DND-41 (cell line): ENCODE results near the gene ALDH1A3.

Experiments
- EZH2 ChIP-seq: IDR thresholded peaks from 3 replicates; pipeline ENCODE4 v1.6.1; 2012; ENCODE audit warnings: borderline replicate concordance, low read depth, mild to moderate bottlenecking, moderate library complexity, low read length, inconsistent platforms; ENCODE audit not compliant: severe bottlenecking
- TF ChIP-seq, protein P1 (sequence below): IDR thresholded peaks from 2 replicates; pipeline ENCODE4 v1.5.1; 2012; ENCODE audit warnings: borderline replicate concordance, low read length, moderate library complexity, mild to moderate bottlenecking; ENCODE audit not compliant: poor library complexity, severe bottlenecking; ENCODE audit errors: extremely low read depth

DNA sequence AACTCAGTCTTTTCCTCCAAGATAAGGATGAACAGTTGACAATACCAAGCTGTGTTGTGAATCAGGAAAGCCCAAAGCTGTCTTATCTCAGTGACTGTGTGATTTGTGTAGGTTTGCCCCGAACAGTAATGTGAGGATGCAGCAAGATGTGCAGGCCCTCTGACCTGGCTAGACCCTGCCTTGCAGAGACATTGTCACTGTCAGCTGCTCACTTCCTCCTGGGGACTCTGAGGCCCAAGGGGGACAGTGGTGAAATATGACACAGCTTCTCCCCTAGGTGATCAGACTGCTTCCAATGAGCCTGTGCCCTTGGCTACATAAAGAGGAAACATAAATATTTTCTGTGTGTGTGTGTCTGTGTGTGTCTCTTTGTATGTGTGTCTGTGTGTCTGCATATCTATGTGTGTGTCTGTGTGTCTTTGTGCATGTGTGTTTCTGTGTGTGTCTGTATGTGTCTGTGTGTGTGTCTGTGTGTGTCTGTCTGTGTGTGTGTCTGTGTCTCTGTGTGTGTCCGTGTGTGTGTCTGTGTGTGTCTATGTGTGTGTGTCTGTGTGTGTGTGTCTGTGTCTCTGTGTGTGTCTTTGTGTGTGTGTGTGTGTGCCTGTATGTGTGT is 61.2 kb downstream of the ALDH1A3 start:
- TF ChIP-seq, protein P1, sequence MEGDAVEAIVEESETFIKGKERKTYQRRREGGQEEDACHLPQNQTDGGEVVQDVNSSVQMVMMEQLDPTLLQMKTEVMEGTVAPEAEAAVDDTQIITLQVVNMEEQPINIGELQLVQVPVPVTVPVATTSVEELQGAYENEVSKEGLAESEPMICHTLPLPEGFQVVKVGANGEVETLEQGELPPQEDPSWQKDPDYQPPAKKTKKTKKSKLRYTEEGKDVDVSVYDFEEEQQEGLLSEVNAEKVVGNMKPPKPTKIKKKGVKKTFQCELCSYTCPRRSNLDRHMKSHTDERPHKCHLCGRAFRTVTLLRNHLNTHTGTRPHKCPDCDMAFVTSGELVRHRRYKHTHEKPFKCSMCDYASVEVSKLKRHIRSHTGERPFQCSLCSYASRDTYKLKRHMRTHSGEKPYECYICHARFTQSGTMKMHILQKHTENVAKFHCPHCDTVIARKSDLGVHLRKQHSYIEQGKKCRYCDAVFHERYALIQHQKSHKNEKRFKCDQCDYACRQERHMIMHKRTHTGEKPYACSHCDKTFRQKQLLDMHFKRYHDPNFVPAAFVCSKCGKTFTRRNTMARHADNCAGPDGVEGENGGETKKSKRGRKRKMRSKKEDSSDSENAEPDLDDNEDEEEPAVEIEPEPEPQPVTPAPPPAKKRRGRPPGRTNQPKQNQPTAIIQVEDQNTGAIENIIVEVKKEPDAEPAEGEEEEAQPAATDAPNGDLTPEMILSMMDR: no peak
- no peak for TF ChIP-seq EZH2
